ENCODE measurements around the gene TDP2.
"Not testable (repeated sequence)": the region's sequence is repeated elsewhere in the genome, so short reads cannot be mapped to it uniquely, and the experiment has no call there.

TDP2 gene

GRCh38 chr6:24648276-24648675 is 18.4 kb downstream of the TDP2 start:
- no peak for DNase-seq (ENCODE audit: low read depth in 1 of 2, low spot score in 1 of 2)

- DNase-seq (ENCODE audit: low read depth in 1 of 2, low spot score in 1 of 2): no peak
Measured at GRCh38 chr6:24646771-24647170, 19.9 kb downstream of the TDP2 start.

- DNase-seq (ENCODE audit: low read depth in 1 of 2, low spot score in 1 of 2): no peak
Measured at GRCh38 chr6:24644377-24644776, 22.3 kb downstream of the TDP2 start.

- DNase-seq (ENCODE audit: low read depth in 1 of 2, low spot score in 1 of 2): no peak
Measured at GRCh38 chr6:24643920-24644319, 22.8 kb downstream of the TDP2 start.

GRCh38 chr6:24642061-24642460 is 24.6 kb downstream of the TDP2 start:
- DNase-seq (ENCODE audit: low read depth in 1 of 2, low spot score in 1 of 2): no peak

GRCh38 chr6:24640631-24641030 is 26.1 kb downstream of the TDP2 start:
- not testable (repeated sequence) for DNase-seq (ENCODE audit: low read depth in 1 of 2, low spot score in 1 of 2)

GRCh38 chr6:24640166-24640565 is 26.5 kb downstream of the TDP2 start:
- DNase-seq (ENCODE audit: low read depth in 1 of 2, low spot score in 1 of 2): no peak

- DNase-seq (ENCODE audit: low read depth in 1 of 2, low spot score in 1 of 2): no peak
Measured at GRCh38 chr6:24636681-24637080, 30.0 kb downstream of the TDP2 start.

GRCh38 chr6:24632573-24632972 is 34.1 kb downstream of the TDP2 start:
- DNase-seq (ENCODE audit: low read depth in 1 of 2, low spot score in 1 of 2): no peak

GRCh38 chr6:24631671-24632070 is 35.0 kb downstream of the TDP2 start:
- no peak for DNase-seq (ENCODE audit: low read depth in 1 of 2, low spot score in 1 of 2)

- no peak for DNase-seq (ENCODE audit: low read depth in 1 of 2, low spot score in 1 of 2)
Measured at GRCh38 chr6:24630856-24631505, 35.7 kb downstream of the TDP2 start.

- no peak for DNase-seq (ENCODE audit: low read depth in 1 of 2, low spot score in 1 of 2)
Measured at GRCh38 chr6:24621626-24622289, 44.9 kb downstream of the TDP2 start.

- DNase-seq (ENCODE audit: low read depth in 1 of 2, low spot score in 1 of 2): no peak
Measured at GRCh38 chr6:24620637-24621036, 46.1 kb downstream of the TDP2 start.

GRCh38 chr6:24619661-24620060 is 47.0 kb downstream of the TDP2 start:
- no peak for DNase-seq (ENCODE audit: low read depth in 1 of 2, low spot score in 1 of 2)

- DNase-seq (ENCODE audit: low read depth in 1 of 2, low spot score in 1 of 2): no peak
Measured at GRCh38 chr6:24614648-24615047, 52.1 kb downstream of the TDP2 start.

- no peak for DNase-seq (ENCODE audit: low read depth in 1 of 2, low spot score in 1 of 2)
Measured at GRCh38 chr6:24614043-24614420, 52.7 kb downstream of the TDP2 start.

GRCh38 chr6:24613361-24614042 is 53.2 kb downstream of the TDP2 start:
- no peak for DNase-seq (ENCODE audit: low read depth in 1 of 2, low spot score in 1 of 2)

GRCh38 chr6:24610672-24611071 is 56.0 kb downstream of the TDP2 start:
- no peak for DNase-seq (ENCODE audit: low read depth in 1 of 2, low spot score in 1 of 2)

- DNase-seq (ENCODE audit: low read depth in 1 of 2, low spot score in 1 of 2): no peak
Measured at GRCh38 chr6:24607310-24608105, 59.2 kb downstream of the TDP2 start.

GRCh38 chr6:24606200-24606930 is 60.3 kb downstream of the TDP2 start:
- no peak for DNase-seq (ENCODE audit: low read depth in 1 of 2, low spot score in 1 of 2)

GRCh38 chr6:24603241-24603640 is 63.5 kb downstream of the TDP2 start:
- no peak for DNase-seq (ENCODE audit: low read depth in 1 of 2, low spot score in 1 of 2)
